NCI-H524 (cell line): ENCODE measurements around the gene TTF1.

Experiments used
- DNase-seq, 2 experiments: peaks; one replicate each; lab custom pipeline; 2025; lab: John Stamatoyannopoulos, UW

Gene TTF1

GRCh38 chr9:132366481-132366880, 40.2 kb downstream of the TTF1 start:
- DNase-seq = no peak

- no peak for DNase-seq
These were observed 40.7 kb downstream of the TTF1 start for GRCh38 chr9:132365986-132366385.

- no peak for DNase-seq
These were observed 42.6 kb downstream of the TTF1 start for GRCh38 chr9:132364068-132364467.

- DNase-seq = no peak
These were observed 48.9 kb downstream of the TTF1 start for GRCh38 chr9:132357764-132358163.

GRCh38 chr9:132356324-132356924, 50.2 kb downstream of the TTF1 start:
- no peak for DNase-seq

GRCh38 chr9:132354637-132355355, 51.8 kb downstream of the TTF1 start, which contains the start of gene SETX:
SETX (minus strand) TSS chr9:132354986; CDS start chr9:132349428, 5,558 bp downstream.
- peak; percentile 97 to 99 for DNase-seq

- no peak for DNase-seq
These were observed 55.1 kb downstream of the TTF1 start for GRCh38 chr9:132351404-132352045.

- no peak for DNase-seq
These were observed 55.8 kb downstream of the TTF1 start for GRCh38 chr9:132350861-132351315.

GRCh38 chr9:132348676-132349075, 58.0 kb downstream of the TTF1 start:
- DNase-seq = no peak

GRCh38 chr9:132346177-132346576, 60.5 kb downstream of the TTF1 start:
- DNase-seq = no peak

GRCh38 chr9:132341177-132341840, 65.3 kb downstream of the TTF1 start:
- no peak for DNase-seq

- DNase-seq = no peak
These were observed 72.3 kb downstream of the TTF1 start for GRCh38 chr9:132334364-132334763.

GRCh38 chr9:132333556-132333955, 73.1 kb downstream of the TTF1 start:
- no peak for DNase-seq

- no peak for DNase-seq
These were observed 78.1 kb downstream of the TTF1 start for GRCh38 chr9:132328580-132328979.

- DNase-seq = no peak
These were observed 79.1 kb downstream of the TTF1 start for GRCh38 chr9:132327537-132327936.
